ENCODE data around the gene GDPD3.

GDPD3 gene, protein sequence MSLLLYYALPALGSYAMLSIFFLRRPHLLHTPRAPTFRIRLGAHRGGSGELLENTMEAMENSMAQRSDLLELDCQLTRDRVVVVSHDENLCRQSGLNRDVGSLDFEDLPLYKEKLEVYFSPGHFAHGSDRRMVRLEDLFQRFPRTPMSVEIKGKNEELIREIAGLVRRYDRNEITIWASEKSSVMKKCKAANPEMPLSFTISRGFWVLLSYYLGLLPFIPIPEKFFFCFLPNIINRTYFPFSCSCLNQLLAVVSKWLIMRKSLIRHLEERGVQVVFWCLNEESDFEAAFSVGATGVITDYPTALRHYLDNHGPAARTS

DNA sequence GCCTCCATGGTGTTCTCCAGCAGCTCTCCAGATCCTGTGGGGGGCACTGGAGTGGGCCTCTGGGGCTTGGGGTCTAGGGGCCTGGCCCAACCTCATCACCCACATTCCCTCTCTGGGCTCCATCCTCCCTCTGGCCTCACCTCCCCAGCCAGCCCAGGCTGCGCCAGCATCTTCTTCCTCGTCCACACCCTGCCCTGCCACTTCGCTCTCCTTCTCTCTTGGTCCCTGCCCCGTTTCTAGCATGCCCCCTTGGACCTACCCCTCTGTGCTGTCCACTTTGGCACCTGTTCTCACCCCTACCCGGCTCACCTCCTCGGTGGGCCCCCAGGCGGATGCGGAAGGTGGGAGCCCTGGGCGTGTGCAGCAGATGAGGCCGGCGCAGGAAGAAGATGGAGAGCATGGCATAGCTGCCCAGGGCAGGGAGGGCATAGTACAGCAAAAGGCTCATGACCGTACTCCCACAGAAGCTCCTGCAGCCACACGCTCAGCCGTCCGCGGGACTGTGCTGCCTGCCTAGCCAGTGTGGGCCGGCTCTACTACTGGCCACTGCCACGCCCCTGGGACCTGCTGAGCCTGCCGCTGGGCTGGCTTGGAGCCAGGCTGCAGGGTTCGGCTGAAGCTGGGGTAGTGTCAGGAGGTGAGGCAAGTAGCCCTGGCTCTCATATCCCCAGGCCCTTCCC is at the start of gene GDPD3:
TSS of gene GDPD3 (minus strand) at position 507 of the 680 bp plus-strand sequence. CDS start at position 448, 59 bp downstream.
- no peak within 1 kb of the TSS for H3K4me3 ChIP-seq (ENCODE audit: low read depth, low read length)
- in situ Hi-C loops (cut with HindIII; ENCODE audit: low sequenced_read_pairs) = loop anchor here (10.0 kb wide), 1 partner anchor 262 kb away; the partner anchor contains the start of genes MYL11 and TBC1D10B
- TF ChIP-seq CTCF (IDR thresholded peaks at IDR 0.05; ENCODE audit: low read depth, low read length, missing control alignments) = no peak
- DNase-seq (ENCODE audit: low read depth) = no peak

DNA sequence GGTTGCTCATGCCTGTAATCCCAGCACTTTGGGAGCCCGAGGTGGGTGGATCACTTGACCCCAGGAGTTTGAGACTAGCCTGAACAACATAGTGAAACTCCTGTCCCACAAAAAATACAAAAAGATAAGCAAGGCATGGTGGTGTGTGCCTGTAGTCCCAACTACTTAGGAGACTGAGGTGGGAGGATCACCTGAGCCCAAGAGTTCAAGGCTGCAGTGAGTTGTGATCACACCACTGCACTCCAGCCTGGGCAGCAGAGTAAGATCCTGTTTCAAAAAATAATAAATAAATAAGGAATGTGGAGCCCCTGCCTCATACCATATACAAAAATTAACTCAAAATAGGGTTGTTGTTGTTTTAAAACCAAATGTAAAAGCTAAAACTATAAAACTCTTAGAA is 43.9 kb upstream of the GDPD3 start:
- no peak for DNase-seq (ENCODE audit: low read depth)
- in situ Hi-C loops (cut with HindIII; ENCODE audit: low sequenced_read_pairs) = no loop called here
- TF ChIP-seq CTCF (IDR thresholded peaks at IDR 0.05; ENCODE audit: low read depth, low read length, missing control alignments) = no peak
- no peak overlapping the region for H3K4me3 ChIP-seq (ENCODE audit: low read depth, low read length)

DNA sequence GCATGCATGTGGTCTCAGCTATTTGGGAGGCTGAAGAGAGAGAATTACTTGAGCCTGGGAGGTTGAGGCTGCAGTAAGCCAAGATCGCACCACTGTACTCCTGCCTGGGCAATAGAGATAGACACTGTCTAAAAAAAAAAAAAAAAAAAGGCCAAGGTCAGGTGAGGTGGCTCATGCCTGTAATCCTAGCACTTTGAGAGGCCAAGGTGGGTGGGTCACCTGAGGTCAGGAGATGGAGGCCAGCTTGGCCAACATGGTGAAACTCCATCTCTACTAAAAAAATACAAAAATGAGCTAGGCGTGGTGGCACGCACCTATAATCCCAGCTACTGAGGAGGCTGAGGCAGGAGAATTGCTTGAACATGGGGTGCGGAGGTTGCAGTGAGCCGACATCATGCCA is 41.9 kb upstream of the GDPD3 start:
- no peak for TF ChIP-seq CTCF (IDR thresholded peaks at IDR 0.05; ENCODE audit: low read depth, low read length, missing control alignments)
- in situ Hi-C loops (cut with HindIII; ENCODE audit: low sequenced_read_pairs) = no loop called here
- no peak for DNase-seq (ENCODE audit: low read depth)
- H3K4me3 ChIP-seq (ENCODE audit: low read depth, low read length) = no peak overlapping the region

GRCh38 chr16:30152517-30152916 is 39.2 kb upstream of the GDPD3 start:
- in situ Hi-C loops (cut with HindIII; ENCODE audit: low sequenced_read_pairs) = no loop called here
- TF ChIP-seq CTCF (IDR thresholded peaks at IDR 0.05; ENCODE audit: low read depth, low read length, missing control alignments) = no peak
- no peak for DNase-seq (ENCODE audit: low read depth)
- no peak overlapping the region for H3K4me3 ChIP-seq (ENCODE audit: low read depth, low read length)

DNA sequence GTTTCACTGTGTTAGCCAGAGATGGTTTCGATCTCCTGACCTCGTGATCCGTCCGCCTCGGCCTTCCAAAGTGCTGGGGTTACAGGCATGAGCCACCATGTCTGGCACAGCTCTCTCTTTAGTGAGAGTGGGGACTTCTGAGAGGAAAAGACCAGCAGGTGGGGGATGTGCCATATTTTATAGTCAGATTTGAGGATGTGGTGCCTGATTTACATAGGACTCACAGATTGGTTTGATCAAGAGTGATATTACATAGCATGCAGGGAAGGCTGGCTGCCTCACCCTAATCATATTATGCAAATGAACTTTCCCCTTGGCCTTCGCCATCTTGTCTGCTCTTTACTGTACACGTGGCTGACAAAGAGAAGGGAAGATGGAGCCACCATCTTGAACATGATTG is 37.8 kb upstream of the GDPD3 start:
- H3K4me3 ChIP-seq (ENCODE audit: low read depth, low read length) = no peak overlapping the region
- TF ChIP-seq CTCF (IDR thresholded peaks at IDR 0.05; ENCODE audit: low read depth, low read length, missing control alignments) = no peak
- no peak for DNase-seq (ENCODE audit: low read depth)
- in situ Hi-C loops (cut with HindIII; ENCODE audit: low sequenced_read_pairs) = no loop called here

DNA sequence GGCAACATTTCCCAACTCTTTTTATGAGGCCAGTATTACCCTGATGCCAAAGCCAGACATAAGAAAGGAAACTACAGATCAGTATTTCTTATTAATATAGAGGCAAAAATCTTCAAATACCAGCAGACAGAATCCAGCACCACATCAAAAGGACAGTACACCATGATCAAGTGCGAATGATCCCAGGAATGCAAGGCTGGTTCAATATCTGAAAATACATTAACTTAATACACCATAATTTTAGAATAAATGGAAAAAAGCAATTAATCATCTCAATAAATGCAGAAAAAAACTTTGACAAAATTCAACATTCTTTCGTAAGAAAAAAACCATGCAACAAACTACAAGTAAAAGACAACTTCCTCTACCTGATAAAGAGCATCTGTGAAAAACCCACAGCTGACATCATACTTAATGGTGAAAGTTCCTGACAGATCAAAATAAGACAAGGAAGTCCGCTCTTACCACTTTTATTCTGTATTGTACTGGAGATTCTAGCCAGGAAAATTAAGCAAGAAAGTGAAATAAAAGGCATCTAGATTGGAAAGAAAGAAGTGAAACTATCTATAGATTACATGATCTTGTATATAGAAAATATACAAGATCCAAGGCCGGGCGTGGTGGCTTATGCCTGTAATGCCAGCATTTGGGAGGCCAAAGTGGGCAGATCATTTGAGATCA is 36.1 kb upstream of the GDPD3 start:
- no peak for TF ChIP-seq CTCF (IDR thresholded peaks at IDR 0.05; ENCODE audit: low read depth, low read length, missing control alignments)
- DNase-seq (ENCODE audit: low read depth) = no peak
- in situ Hi-C loops (cut with HindIII; ENCODE audit: low sequenced_read_pairs) = no loop called here
- H3K4me3 ChIP-seq (ENCODE audit: low read depth, low read length) = no peak overlapping the region

Measured in astrocyte of the cerebellum (primary cell).